ENCODE data around the gene CHL1.

The CHL1 gene

GRCh38 chr3:436053-436452, 239.5 kb downstream of the CHL1 start:
- TF ChIP-seq CTCF (IDR thresholded peaks at IDR 0.05; ENCODE audit: low read length, missing control alignments): no peak
- no peak for DNase-seq (ENCODE audit: low read depth)
- no peak overlapping the region for H3K4me3 ChIP-seq (replicated peaks; ENCODE audit: low read depth, low read length)

GRCh38 chr3:440826-441225, 244.3 kb downstream of the CHL1 start:
- no peak for TF ChIP-seq CTCF (IDR thresholded peaks at IDR 0.05; ENCODE audit: low read length, missing control alignments)
- no peak for DNase-seq (ENCODE audit: low read depth)
- no peak overlapping the region for H3K4me3 ChIP-seq (replicated peaks; ENCODE audit: low read depth, low read length)

- no peak for TF ChIP-seq CTCF (IDR thresholded peaks at IDR 0.05; ENCODE audit: low read length, missing control alignments)
- no peak overlapping the region for H3K4me3 ChIP-seq (replicated peaks; ENCODE audit: low read depth, low read length)
- no peak for DNase-seq (ENCODE audit: low read depth)
These were observed 249.4 kb downstream of the CHL1 start for GRCh38 chr3:445960-446359.

GRCh38 chr3:447671-448070, 251.1 kb downstream of the CHL1 start:
- no peak for TF ChIP-seq CTCF (IDR thresholded peaks at IDR 0.05; ENCODE audit: low read length, missing control alignments)
- DNase-seq (ENCODE audit: low read depth): no peak
- no peak overlapping the region for H3K4me3 ChIP-seq (replicated peaks; ENCODE audit: low read depth, low read length)

- no peak for TF ChIP-seq CTCF (IDR thresholded peaks at IDR 0.05; ENCODE audit: low read length, missing control alignments)
- no peak for DNase-seq (ENCODE audit: low read depth)
- no peak overlapping the region for H3K4me3 ChIP-seq (replicated peaks; ENCODE audit: low read depth, low read length)
These were observed 253.1 kb downstream of the CHL1 start for GRCh38 chr3:449711-450110.

- H3K4me3 ChIP-seq (replicated peaks; ENCODE audit: low read depth, low read length): no peak overlapping the region
- no peak for TF ChIP-seq CTCF (IDR thresholded peaks at IDR 0.05; ENCODE audit: low read length, missing control alignments)
- no peak for DNase-seq (ENCODE audit: low read depth)
These were observed 255.7 kb downstream of the CHL1 start for GRCh38 chr3:452221-452620.

- H3K4me3 ChIP-seq (replicated peaks; ENCODE audit: low read depth, low read length): no peak overlapping the region
- no peak for TF ChIP-seq CTCF (IDR thresholded peaks at IDR 0.05; ENCODE audit: low read length, missing control alignments)
- DNase-seq (ENCODE audit: low read depth): no peak
These were observed 256.5 kb downstream of the CHL1 start for GRCh38 chr3:453106-453505.

All from fibroblast of pulmonary artery (primary cell).